MG63 (cell line): ENCODE results near the gene ARID1B. TPM values are rescaled to one million over a fixed set of nuclear protein-coding genes. Genes with fewer than 3 reads are reported as not detected.

Experiments
- DNase-seq: peaks from one replicate; pipeline ENCODE4 v3.0.0-alpha.2; 2020
- H3K27me3 ChIP-seq: fragments of 250-450 bp; sonication (Bioruptor Pico); 2 replicates; pipeline ENCODE4 v1.5.1; 2020; ENCODE audit warnings: mild to moderate bottlenecking, moderate library complexity
- H3K36me3 ChIP-seq: fragments of 250-450 bp; sonication (Bioruptor Pico); 2 replicates; pipeline ENCODE4 v1.5.1; 2020; ENCODE audit warnings: mild to moderate bottlenecking, moderate library complexity
- H3K4me3 ChIP-seq: fragments of 250-450 bp; sonication (Bioruptor Pico); 2 replicates; pipeline ENCODE4 v1.5.1; 2020; ENCODE audit warnings: mild to moderate bottlenecking, moderate library complexity
- H3K9me3 ChIP-seq: fragments of 250-450 bp; sonication (Bioruptor Pico); 2 replicates; pipeline ENCODE4 v1.5.1; 2020; ENCODE audit warnings: mild to moderate bottlenecking, moderate library complexity
- total RNA-seq: library from RNA; depleted of rRNA; stranded (reverse); fragments of >200 nt; shearing (Covaris generic); gene quantifications from 2 replicates; pipeline ENCODE4 v1.2.3, GENCODE V29; 2014; ENCODE audit warnings: low replicate concordance

Gene ARID1B
- total RNA-seq, 1 experiment from 2014 or later: 9.9 TPM

- Histone ChIP-seq H3K4me3 (no peak overlapping the region), H3K36me3 (no peaks in the 10 kb centered on the region), H3K9me3 (no peaks in the 10 kb centered on the region), H3K27me3 (no peaks in the 10 kb centered on the region)
- DNase-seq: no peak
These were observed 135.3 kb downstream of the ARID1B start for GRCh38 chr6:156912431-156912830.

GRCh38 chr6:156914181-156914580 is 137.0 kb downstream of the ARID1B start:
- Histone ChIP-seq H3K4me3 (no peak overlapping the region), H3K9me3 (no peaks in the 10 kb centered on the region)
- DNase-seq: no peak

GRCh38 chr6:156916130-156916801 is 139.1 kb downstream of the ARID1B start:
- H3K9me3 ChIP-seq: no peaks in the 10 kb centered on the region
- H3K27me3 ChIP-seq: no peaks in the 10 kb centered on the region
- DNase-seq: no peak
- H3K36me3 ChIP-seq: no peaks in the 10 kb centered on the region
- H3K4me3 ChIP-seq: no peak overlapping the region

More at GRCh38 chr6:156914181-156914580, 137.0 kb downstream of the ARID1B start:
- Histone ChIP-seq H3K27me3 (no peaks in the 10 kb centered on the region), H3K36me3 (no peaks in the 10 kb centered on the region)

- no peaks in the 10 kb centered on the region for H3K27me3 ChIP-seq
- DNase-seq: no peak
- H3K36me3 ChIP-seq: no peaks in the 10 kb centered on the region
- no peak overlapping the region for H3K4me3 ChIP-seq
- no peaks in the 10 kb centered on the region for H3K9me3 ChIP-seq
These were observed 140.0 kb downstream of the ARID1B start for GRCh38 chr6:156917213-156917612.

GRCh38 chr6:156918647-156919046 is 141.5 kb downstream of the ARID1B start:
- Histone ChIP-seq H3K9me3 (no peaks in the 10 kb centered on the region), H3K27me3 (no peaks in the 10 kb centered on the region), H3K4me3 (no peak overlapping the region), H3K36me3 (no peaks in the 10 kb centered on the region)
- no peak for DNase-seq

- Histone ChIP-seq H3K36me3 (no peaks in the 10 kb centered on the region), H3K4me3 (no peak overlapping the region), H3K9me3 (no peaks in the 10 kb centered on the region), H3K27me3 (no peaks in the 10 kb centered on the region)
- no peak for DNase-seq
These were observed 142.2 kb downstream of the ARID1B start for GRCh38 chr6:156919370-156919769.

- Histone ChIP-seq H3K27me3 (no peaks in the 10 kb centered on the region), H3K9me3 (no peaks in the 10 kb centered on the region), H3K4me3 (no peak overlapping the region), H3K36me3 (no peaks in the 10 kb centered on the region)
- DNase-seq: no peak
These were observed 142.7 kb downstream of the ARID1B start for GRCh38 chr6:156919814-156920369.

- no peak overlapping the region for H3K4me3 ChIP-seq
- no peaks in the 10 kb centered on the region for H3K9me3 ChIP-seq
- DNase-seq: no peak
- no peaks in the 10 kb centered on the region for H3K27me3 ChIP-seq
- H3K36me3 ChIP-seq: no peaks in the 10 kb centered on the region; the same call in 1 of the 2 replicates
These were observed 147.1 kb downstream of the ARID1B start for GRCh38 chr6:156924246-156924645.

GRCh38 chr6:156925026-156925425 is 147.8 kb downstream of the ARID1B start:
- H3K9me3 ChIP-seq: no peaks in the 10 kb centered on the region
- no peaks in the 10 kb centered on the region; the same call in 1 of the 2 replicates for H3K36me3 ChIP-seq
- no peak for DNase-seq
- no peak overlapping the region for H3K4me3 ChIP-seq
- H3K27me3 ChIP-seq: no peaks in the 10 kb centered on the region

GRCh38 chr6:156925718-156926607 is 148.8 kb downstream of the ARID1B start:
- no peaks in the 10 kb centered on the region for H3K27me3 ChIP-seq
- DNase-seq: no peak
- no peak overlapping the region for H3K4me3 ChIP-seq

GRCh38 chr6:156928126-156928525 is 150.9 kb downstream of the ARID1B start:
- no peaks in the 10 kb centered on the region; the same call in 1 of the 2 replicates for H3K36me3 ChIP-seq

More at GRCh38 chr6:156925718-156926607, 148.8 kb downstream of the ARID1B start:
- no peaks in the 10 kb centered on the region for H3K9me3 ChIP-seq
- no peaks in the 10 kb centered on the region; the same call in 1 of the 2 replicates for H3K36me3 ChIP-seq

GRCh38 chr6:156928972-156929371 is 151.8 kb downstream of the ARID1B start:
- Histone ChIP-seq H3K27me3 (no peaks in the 10 kb centered on the region), H3K36me3 (no peaks in the 10 kb centered on the region; the same call in 1 of the 2 replicates), H3K4me3 (no peak overlapping the region), H3K9me3 (no peaks in the 10 kb centered on the region)
- no peak for DNase-seq

More at GRCh38 chr6:156928126-156928525, 150.9 kb downstream of the ARID1B start:
- no peak overlapping the region for H3K4me3 ChIP-seq
- no peak for DNase-seq
- H3K9me3 ChIP-seq: no peaks in the 10 kb centered on the region
- H3K27me3 ChIP-seq: no peaks in the 10 kb centered on the region

GRCh38 chr6:156931283-156931682 is 154.1 kb downstream of the ARID1B start:
- H3K4me3 ChIP-seq: no peak overlapping the region
- DNase-seq: no peak
- no peaks in the 10 kb centered on the region; the same call in 1 of the 2 replicates for H3K36me3 ChIP-seq
- no peaks in the 10 kb centered on the region for H3K27me3 ChIP-seq
- no peaks in the 10 kb centered on the region for H3K9me3 ChIP-seq

GRCh38 chr6:156933201-156934068 is 156.3 kb downstream of the ARID1B start:
- no peaks in the 10 kb centered on the region; the same call in 1 of the 2 replicates for H3K36me3 ChIP-seq
- H3K27me3 ChIP-seq: no peaks in the 10 kb centered on the region
- no peak overlapping the region for H3K4me3 ChIP-seq
- no peak for DNase-seq
- H3K9me3 ChIP-seq: no peaks in the 10 kb centered on the region

- DNase-seq: no peak
- Histone ChIP-seq H3K9me3 (no peaks in the 10 kb centered on the region), H3K36me3 (no peaks in the 10 kb centered on the region; the same call in 1 of the 2 replicates), H3K27me3 (no peaks in the 10 kb centered on the region), H3K4me3 (no peak overlapping the region)
These were observed 156.9 kb downstream of the ARID1B start for GRCh38 chr6:156934069-156934460.

- no peaks in the 10 kb centered on the region for H3K27me3 ChIP-seq
- no peak overlapping the region for H3K4me3 ChIP-seq
- DNase-seq: no peak
- no peaks in the 10 kb centered on the region; the same call in 1 of the 2 replicates for H3K36me3 ChIP-seq
- H3K9me3 ChIP-seq: no peaks in the 10 kb centered on the region
These were observed 157.8 kb downstream of the ARID1B start for GRCh38 chr6:156935000-156935399.
